ENCODE measurements around the gene PDZRN3. TPM values are rescaled to one million over a fixed set of nuclear protein-coding genes. Genes with fewer than 3 reads are reported as not detected.

The PDZRN3 gene
- total RNA-seq, 1 experiment from 2014 or later, result not detected

GRCh38 chr3:73342077-73342476, 282.7 kb downstream of the PDZRN3 start:
- CTCF ChIA-PET, result no interaction called here
- intact Hi-C loops (cut with micrococcal nuclease; ENCODE audit: unreplicated experiment), result no loop called here
- TF ChIP-seq SIN3A (IDR thresholded peaks at IDR 0.05; ENCODE audit: borderline replicate concordance, insufficient read depth, low read depth, low read length), result no peak
- no peak for TF ChIP-seq REST (IDR thresholded peaks at IDR 0.05; ENCODE audit: insufficient read depth in 1 of 2, low read depth in 2 of 2, low read length in 1 of 2)
- TF ChIP-seq, protein P1, sequence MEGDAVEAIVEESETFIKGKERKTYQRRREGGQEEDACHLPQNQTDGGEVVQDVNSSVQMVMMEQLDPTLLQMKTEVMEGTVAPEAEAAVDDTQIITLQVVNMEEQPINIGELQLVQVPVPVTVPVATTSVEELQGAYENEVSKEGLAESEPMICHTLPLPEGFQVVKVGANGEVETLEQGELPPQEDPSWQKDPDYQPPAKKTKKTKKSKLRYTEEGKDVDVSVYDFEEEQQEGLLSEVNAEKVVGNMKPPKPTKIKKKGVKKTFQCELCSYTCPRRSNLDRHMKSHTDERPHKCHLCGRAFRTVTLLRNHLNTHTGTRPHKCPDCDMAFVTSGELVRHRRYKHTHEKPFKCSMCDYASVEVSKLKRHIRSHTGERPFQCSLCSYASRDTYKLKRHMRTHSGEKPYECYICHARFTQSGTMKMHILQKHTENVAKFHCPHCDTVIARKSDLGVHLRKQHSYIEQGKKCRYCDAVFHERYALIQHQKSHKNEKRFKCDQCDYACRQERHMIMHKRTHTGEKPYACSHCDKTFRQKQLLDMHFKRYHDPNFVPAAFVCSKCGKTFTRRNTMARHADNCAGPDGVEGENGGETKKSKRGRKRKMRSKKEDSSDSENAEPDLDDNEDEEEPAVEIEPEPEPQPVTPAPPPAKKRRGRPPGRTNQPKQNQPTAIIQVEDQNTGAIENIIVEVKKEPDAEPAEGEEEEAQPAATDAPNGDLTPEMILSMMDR (IDR thresholded peaks at IDR 0.05), result no peak
- TF ChIP-seq POLR2AphosphoS5 (IDR thresholded peaks at IDR 0.05; ENCODE audit: low read depth, low read length), result no peak
- no peak for TF ChIP-seq TCF7L2 (IDR thresholded peaks at IDR 0.05; ENCODE audit: low read depth, low read length)

GRCh38 chr3:73341272-73341935, 283.3 kb downstream of the PDZRN3 start:
- intact Hi-C loops (cut with micrococcal nuclease; ENCODE audit: unreplicated experiment) (no loop called here), in situ Hi-C loops (cut with HindIII; ENCODE audit: low pct_unique_long_range_greater_than_20kb, low sequenced_read_pairs) (no loop called here)
- ATAC-seq, result no peak
- H3K27ac ChIP-seq (ENCODE audit: low read length), result no peak overlapping the region
- no peaks in the 10 kb centered on the region for H3K9me3 ChIP-seq (ENCODE audit: control insufficient read depth, insufficient read depth, low read depth, low read length)
- H3K4me3 ChIP-seq (ENCODE audit: low read depth in 2 of 2, low read length in 2 of 2), result no peak overlapping the region
- CTCF ChIA-PET, result no interaction called here
- TF ChIP-seq POLR2AphosphoS5 (IDR thresholded peaks at IDR 0.05; ENCODE audit: low read depth, low read length) (no peak), REST (IDR thresholded peaks at IDR 0.05; ENCODE audit: insufficient read depth in 1 of 2, low read depth in 2 of 2, low read length in 1 of 2) (no peak), SIN3A (IDR thresholded peaks at IDR 0.05; ENCODE audit: borderline replicate concordance, insufficient read depth, low read depth, low read length) (no peak), TCF7L2 (IDR thresholded peaks at IDR 0.05; ENCODE audit: low read depth, low read length) (no peak)
- TF ChIP-seq, protein P1 (IDR thresholded peaks at IDR 0.05), result no peak
- BruUV-seq (replicated peaks), result no TSS peak
- POLR2A ChIA-PET, result interaction anchor here (0.6 kb wide), 1 partner anchor 1025 kb away, joined by 6 read pairs; no protein-coding TSS in a partner anchor
- H3K4me1 ChIP-seq (ENCODE audit: control insufficient read depth, insufficient read depth, low read length), result no peaks in the 10 kb centered on the region
- no peaks in the 10 kb centered on the region for H3K36me3 ChIP-seq (ENCODE audit: control insufficient read depth, insufficient read depth, low read length)
- no peaks in the 10 kb centered on the region for H3K27me3 ChIP-seq (ENCODE audit: control insufficient read depth, insufficient read depth, low read length)
- no peak for DNase-seq (ENCODE audit: low read depth, low spot score)

More at GRCh38 chr3:73342077-73342476, 282.7 kb downstream of the PDZRN3 start:
- H3K4me1 ChIP-seq (ENCODE audit: control insufficient read depth, insufficient read depth, low read length), result no peaks in the 10 kb centered on the region
- no peak overlapping the region for H3K27ac ChIP-seq (ENCODE audit: low read length)
- in situ Hi-C loops (cut with HindIII; ENCODE audit: low pct_unique_long_range_greater_than_20kb, low sequenced_read_pairs), result no loop called here
- no peak overlapping the region for H3K4me3 ChIP-seq (ENCODE audit: low read depth in 2 of 2, low read length in 2 of 2)
- DNase-seq (ENCODE audit: low read depth, low spot score) (no peak), ATAC-seq (no peak)
- H3K9me3 ChIP-seq (ENCODE audit: control insufficient read depth, insufficient read depth, low read depth, low read length), result no peaks in the 10 kb centered on the region
- BruUV-seq (replicated peaks), result no TSS peak
- POLR2A ChIA-PET, result interaction anchor here (0.6 kb wide), 1 partner anchor 1024 kb away, joined by 6 read pairs; no protein-coding TSS in a partner anchor
- no peaks in the 10 kb centered on the region for H3K36me3 ChIP-seq (ENCODE audit: control insufficient read depth, insufficient read depth, low read length)
- no peaks in the 10 kb centered on the region for H3K27me3 ChIP-seq (ENCODE audit: control insufficient read depth, insufficient read depth, low read length)
